Neural cell (in vitro differentiated cells): Measurements from ENCODE around the gene TRPM5. TPM values are rescaled to one million over a fixed set of nuclear protein-coding genes. Genes with fewer than 3 reads are reported as not detected.

Source experiments
- H2AFZ ChIP-seq: fragments of 200-600, 300-800 bp; sonication (generic), shearing (Covaris generic); 2 replicates; pipeline ENCODE4 v1.6.0; 2014; ENCODE audit warnings: low read depth, mild to moderate bottlenecking, antibody characterized with exemption, low read length, moderate library complexity
- H3F3A ChIP-seq: fragments of 200-600 bp; shearing (Covaris generic); 2 replicates; pipeline ENCODE4 v1.6.1; 2016; ENCODE audit warnings: mild to moderate bottlenecking, moderate library complexity, mixed read lengths, antibody characterized with exemption, low read length; ENCODE audit not compliant: insufficient read depth, poor library complexity, severe bottlenecking
- H3K27ac ChIP-seq: fragments of 200-600, 300-800 bp; sonication (generic), shearing (Covaris generic); 2 replicates; pipeline ENCODE4 v1.5.1; 2014; ENCODE audit warnings: mild to moderate bottlenecking, low read length, moderate library complexity
- H3K27me3 ChIP-seq: fragments of 300-800, 200-600 bp; sonication (generic), shearing (Covaris generic); 2 replicates; pipeline ENCODE4 v1.6.0; 2014; ENCODE audit warnings: mild to moderate bottlenecking, low read depth, low read length, moderate library complexity; ENCODE audit not compliant: insufficient read depth
- H3K36me3 ChIP-seq: fragments of 300-800, 200-600 bp; sonication (generic), shearing (Covaris generic); 2 replicates; pipeline ENCODE4 v1.5.1; 2014; ENCODE audit warnings: mild to moderate bottlenecking, antibody characterized with exemption, low read length, moderate library complexity; ENCODE audit not compliant: insufficient read depth
- H3K4me2 ChIP-seq: fragments of 300-800, 200-600 bp; sonication (generic), shearing (Covaris generic); 2 replicates; pipeline ENCODE4 v1.6.0; 2014; ENCODE audit warnings: mild to moderate bottlenecking, low read length
- H3K4me3 ChIP-seq: fragments of 300-800, 200-600 bp; sonication (generic), shearing (Covaris generic); 2 replicates; pipeline ENCODE4 v1.5.1; 2014; ENCODE audit warnings: mild to moderate bottlenecking, low read length, moderate library complexity
- H3K79me2 ChIP-seq: fragments of 200-600 bp; shearing (Covaris generic); replicated peaks from 2 replicates; pipeline ENCODE4 v1.6.0; 2014; ENCODE audit warnings: mild to moderate bottlenecking, low read length, moderate library complexity; ENCODE audit not compliant: insufficient read depth
- H3K9ac ChIP-seq: fragments of 300-800, 200-600 bp; sonication (generic), shearing (Covaris generic); 2 replicates; pipeline ENCODE4 v1.6.1; 2016; ENCODE audit warnings: mild to moderate bottlenecking, low read length, mixed read lengths
- H3K9me2 ChIP-seq: fragments of 200-600 bp; shearing (Covaris generic); 2 replicates; pipeline ENCODE4 v1.6.1; 2016; ENCODE audit warnings: mild to moderate bottlenecking, low read length, mixed read lengths; ENCODE audit not compliant: insufficient read depth
- H3K9me3 ChIP-seq: fragments of 200-600, 300-800 bp; sonication (generic), shearing (Covaris generic); 2 replicates; pipeline ENCODE4 v1.6.1; 2016; ENCODE audit warnings: mild to moderate bottlenecking, mixed run types, low read length, moderate library complexity, mixed read lengths
- H4K20me1 ChIP-seq: fragments of 200-600 bp; shearing (Covaris generic); 2 replicates; pipeline ENCODE4 v1.6.1; 2016; ENCODE audit warnings: mild to moderate bottlenecking, mixed run types; ENCODE audit not compliant: insufficient read depth
- CTCF ChIP-seq: fragments of 450-650 bp; IDR thresholded peaks from 2 replicates; pipeline ENCODE4 v1.5.1; 2014; ENCODE audit warnings: antibody characterized with exemption, mild to moderate bottlenecking, moderate library complexity; ENCODE audit not compliant: poor library complexity, severe bottlenecking
- EP300 ChIP-seq: fragments of 450-650 bp; conservative IDR thresholded peaks from 2 replicates; pipeline ENCODE4 v1.6.1; 2014; ENCODE audit warnings: antibody characterized with exemption, mild to moderate bottlenecking, moderate library complexity; ENCODE audit not compliant: poor library complexity, severe bottlenecking
- MXI1 ChIP-seq: fragments of 450-650 bp; conservative IDR thresholded peaks from 2 replicates; pipeline ENCODE4 v1.6.1; 2014; ENCODE audit warnings: antibody characterized with exemption, mild to moderate bottlenecking; ENCODE audit not compliant: poor library complexity, severe bottlenecking
- POLR2AphosphoS5 ChIP-seq: IDR thresholded peaks from 2 replicates; pipeline ENCODE4 v1.6.1; 2012
- RAD21 ChIP-seq: fragments of 450-650 bp; conservative IDR thresholded peaks from 2 replicates; pipeline ENCODE4 v1.6.1; 2014; ENCODE audit warnings: antibody characterized with exemption, mild to moderate bottlenecking, moderate library complexity
- TAF1 ChIP-seq: IDR thresholded peaks from 2 replicates; pipeline ENCODE4 v1.6.1; 2012; ENCODE audit warnings: low read depth
- polyA plus RNA-seq: library from polyadenylated mRNA; depleted of rRNA; stranded (reverse); fragments of >200 nt; gene quantifications from 2 replicates; pipeline ENCODE4 v1.2.3, GENCODE V29; 2014
- TF ChIP-seq, protein P1 (sequence below): IDR thresholded peaks from 2 replicates; pipeline ENCODE4 v1.6.1; 2012; ENCODE audit warnings: borderline replicate concordance

The TRPM5 gene
- polyA plus RNA-seq, 1 donor from 2014 or later: not detected

DNA sequence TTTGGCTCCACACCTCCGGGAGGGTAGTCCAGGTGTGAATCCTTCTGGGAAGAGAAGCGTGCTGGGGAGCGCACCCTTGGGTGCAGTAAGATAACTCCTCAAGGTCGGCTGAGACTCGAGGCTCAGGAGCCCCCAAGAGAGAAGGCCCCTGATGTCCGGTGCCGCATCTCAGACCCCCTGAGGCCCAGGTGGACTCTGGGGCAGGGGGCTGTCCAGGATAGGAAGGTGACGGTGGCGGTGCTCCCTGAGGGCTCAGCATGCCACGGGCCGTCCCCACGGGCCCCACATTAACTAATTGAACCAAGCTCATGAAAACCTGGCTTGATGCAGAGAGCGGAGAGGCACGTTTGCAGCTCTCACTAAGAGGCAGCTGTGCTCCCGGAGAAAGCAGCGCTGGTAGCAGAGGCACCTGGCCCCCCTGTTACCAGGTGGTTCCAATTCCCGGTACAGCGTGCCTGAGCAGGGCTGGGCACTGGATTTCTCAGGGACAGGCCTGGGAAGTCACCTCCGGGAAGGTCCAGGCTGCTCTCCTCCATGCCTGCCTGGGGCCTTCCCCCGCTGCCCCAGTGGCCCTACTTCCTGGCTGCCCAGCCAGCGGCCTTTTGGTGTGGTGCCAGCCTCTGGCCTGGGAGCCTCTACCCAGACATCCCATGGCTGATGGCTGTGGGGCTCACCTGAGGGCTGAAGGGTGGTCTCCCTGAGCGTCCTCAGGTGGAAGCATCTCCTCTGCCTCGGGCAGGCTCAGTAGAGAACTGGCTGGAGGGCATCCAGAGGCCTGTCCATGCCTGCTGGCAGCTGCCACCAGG, 1.6 kb upstream of the TRPM5 start:
- no peak for TF ChIP-seq CTCF

GRCh38 chr11:2444821-2445745, 769 bp upstream of the TRPM5 start, which contains the start of gene KCNQ1:
KCNQ1 (plus strand) TSS chr11:2445008; CDS start chr11:2445099, 91 bp downstream.
- H4K20me1 ChIP-seq: no peaks in the 10 kb centered on the region
- no peak within 1 kb of the TSS for H3K27ac ChIP-seq
- H3K36me3 ChIP-seq: no peaks in the 10 kb centered on the region
- H3K4me3 ChIP-seq: peak within 1 kb of the TSS; percentile 38
- peaks cover 50% of the 10 kb centered on the region for H3K27me3 ChIP-seq
- H3K4me2 ChIP-seq: no peak within 1 kb of the TSS
- no peak within 1 kb of the TSS for H3K9ac ChIP-seq
- TF ChIP-seq RAD21: no peak
- no peak for TF ChIP-seq EP300
- no peak for TF ChIP-seq MXI1
- TF ChIP-seq POLR2AphosphoS5: no peak
- TF ChIP-seq, protein P1, sequence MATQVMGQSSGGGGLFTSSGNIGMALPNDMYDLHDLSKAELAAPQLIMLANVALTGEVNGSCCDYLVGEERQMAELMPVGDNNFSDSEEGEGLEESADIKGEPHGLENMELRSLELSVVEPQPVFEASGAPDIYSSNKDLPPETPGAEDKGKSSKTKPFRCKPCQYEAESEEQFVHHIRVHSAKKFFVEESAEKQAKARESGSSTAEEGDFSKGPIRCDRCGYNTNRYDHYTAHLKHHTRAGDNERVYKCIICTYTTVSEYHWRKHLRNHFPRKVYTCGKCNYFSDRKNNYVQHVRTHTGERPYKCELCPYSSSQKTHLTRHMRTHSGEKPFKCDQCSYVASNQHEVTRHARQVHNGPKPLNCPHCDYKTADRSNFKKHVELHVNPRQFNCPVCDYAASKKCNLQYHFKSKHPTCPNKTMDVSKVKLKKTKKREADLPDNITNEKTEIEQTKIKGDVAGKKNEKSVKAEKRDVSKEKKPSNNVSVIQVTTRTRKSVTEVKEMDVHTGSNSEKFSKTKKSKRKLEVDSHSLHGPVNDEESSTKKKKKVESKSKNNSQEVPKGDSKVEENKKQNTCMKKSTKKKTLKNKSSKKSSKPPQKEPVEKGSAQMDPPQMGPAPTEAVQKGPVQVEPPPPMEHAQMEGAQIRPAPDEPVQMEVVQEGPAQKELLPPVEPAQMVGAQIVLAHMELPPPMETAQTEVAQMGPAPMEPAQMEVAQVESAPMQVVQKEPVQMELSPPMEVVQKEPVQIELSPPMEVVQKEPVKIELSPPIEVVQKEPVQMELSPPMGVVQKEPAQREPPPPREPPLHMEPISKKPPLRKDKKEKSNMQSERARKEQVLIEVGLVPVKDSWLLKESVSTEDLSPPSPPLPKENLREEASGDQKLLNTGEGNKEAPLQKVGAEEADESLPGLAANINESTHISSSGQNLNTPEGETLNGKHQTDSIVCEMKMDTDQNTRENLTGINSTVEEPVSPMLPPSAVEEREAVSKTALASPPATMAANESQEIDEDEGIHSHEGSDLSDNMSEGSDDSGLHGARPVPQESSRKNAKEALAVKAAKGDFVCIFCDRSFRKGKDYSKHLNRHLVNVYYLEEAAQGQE: no peak
- TF ChIP-seq CTCF: no peak
- TF ChIP-seq TAF1: no peak
- no peak within 1 kb of the TSS for H2AFZ ChIP-seq
- no peaks in the 10 kb centered on the region for H3K9me2 ChIP-seq
- H3F3A ChIP-seq: no peaks in the 10 kb centered on the region
- H3K9me3 ChIP-seq: peaks cover 11% of the 10 kb centered on the region
- no peaks in the 10 kb centered on the region for H3K79me2 ChIP-seq

More for the DNA sequence above, 1.6 kb upstream of the TRPM5 start:
- H4K20me1 ChIP-seq: no peaks in the 10 kb centered on the region
- no peak overlapping the region for H2AFZ ChIP-seq
- no peaks in the 10 kb centered on the region for H3K79me2 ChIP-seq
- H3K9me3 ChIP-seq: peaks cover 11% of the 10 kb centered on the region
- no peaks in the 10 kb centered on the region for H3F3A ChIP-seq
- H3K27ac ChIP-seq: no peak overlapping the region
- H3K4me2 ChIP-seq: no peak overlapping the region
- no peak overlapping the region for H3K9ac ChIP-seq
- no peak overlapping the region for H3K4me3 ChIP-seq
- no peaks in the 10 kb centered on the region for H3K36me3 ChIP-seq
- peaks cover 50% of the 10 kb centered on the region for H3K27me3 ChIP-seq
- H3K9me2 ChIP-seq: no peaks in the 10 kb centered on the region
